Measurements from ENCODE around the gene GPR158. TPM values are rescaled to one million over a fixed set of nuclear protein-coding genes. Genes with fewer than 3 reads are reported as not detected.

Gene GPR158
- total RNA-seq, 1 experiment from 2014 or later: not detected

GRCh38 chr10:25338271-25338670, 163.5 kb downstream of the GPR158 start:
- intact Hi-C loops (cut with micrococcal nuclease): no loop called here
- no peak overlapping the region for H3K9ac ChIP-seq (ENCODE audit: low read length)
- ATAC-seq: no peak

DNA sequence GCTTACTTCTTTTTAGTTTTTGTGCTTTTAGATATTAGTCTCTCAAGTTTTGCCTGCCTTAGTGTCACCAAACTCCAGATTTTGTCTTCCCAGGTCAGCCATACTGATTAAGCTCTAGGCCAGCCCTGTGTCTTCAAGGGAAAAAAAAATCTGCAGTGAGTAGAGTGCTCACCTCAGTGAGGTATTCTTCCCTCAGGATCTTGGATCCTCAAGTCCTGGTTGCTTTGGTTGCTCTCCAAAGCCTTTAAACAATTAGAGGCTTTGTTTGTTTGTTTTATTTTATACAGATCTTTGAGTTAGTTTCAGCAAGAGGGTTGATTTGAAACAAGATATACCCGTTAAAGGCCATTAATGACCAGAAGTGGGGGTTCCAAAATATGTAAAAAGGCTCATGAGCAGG, 165.2 kb downstream of the GPR158 start:
- TF ChIP-seq EZH2phosphoT487 (IDR thresholded peaks at IDR 0.05; ENCODE audit: borderline replicate concordance, low read length) (no peak), EZH2 (IDR thresholded peaks at IDR 0.05; ENCODE audit: low read length, unreplicated experiment) (no peak)
- TF ChIP-seq, protein P1, sequence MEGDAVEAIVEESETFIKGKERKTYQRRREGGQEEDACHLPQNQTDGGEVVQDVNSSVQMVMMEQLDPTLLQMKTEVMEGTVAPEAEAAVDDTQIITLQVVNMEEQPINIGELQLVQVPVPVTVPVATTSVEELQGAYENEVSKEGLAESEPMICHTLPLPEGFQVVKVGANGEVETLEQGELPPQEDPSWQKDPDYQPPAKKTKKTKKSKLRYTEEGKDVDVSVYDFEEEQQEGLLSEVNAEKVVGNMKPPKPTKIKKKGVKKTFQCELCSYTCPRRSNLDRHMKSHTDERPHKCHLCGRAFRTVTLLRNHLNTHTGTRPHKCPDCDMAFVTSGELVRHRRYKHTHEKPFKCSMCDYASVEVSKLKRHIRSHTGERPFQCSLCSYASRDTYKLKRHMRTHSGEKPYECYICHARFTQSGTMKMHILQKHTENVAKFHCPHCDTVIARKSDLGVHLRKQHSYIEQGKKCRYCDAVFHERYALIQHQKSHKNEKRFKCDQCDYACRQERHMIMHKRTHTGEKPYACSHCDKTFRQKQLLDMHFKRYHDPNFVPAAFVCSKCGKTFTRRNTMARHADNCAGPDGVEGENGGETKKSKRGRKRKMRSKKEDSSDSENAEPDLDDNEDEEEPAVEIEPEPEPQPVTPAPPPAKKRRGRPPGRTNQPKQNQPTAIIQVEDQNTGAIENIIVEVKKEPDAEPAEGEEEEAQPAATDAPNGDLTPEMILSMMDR (conservative IDR thresholded peaks at IDR 0.05; ENCODE audit: low read depth, low read length): no peak
- POLR2A ChIA-PET (ENCODE audit: unreplicated experiment): no interaction called here
- Histone ChIP-seq H3F3A (ENCODE audit: low read length, unreplicated experiment) (no peaks in the 10 kb centered on the region), H3K4me1 (ENCODE audit: insufficient read depth, low read length) (no peaks in the 10 kb centered on the region), H3K9ac (ENCODE audit: low read length) (no peak overlapping the region), H3K4me3 (ENCODE audit: low read length) (no peak overlapping the region), H3K9me3 (ENCODE audit: low read length) (no peaks in the 10 kb centered on the region), H3K27ac (ENCODE audit: low read length) (no peak overlapping the region), H4K20me1 (ENCODE audit: low read length) (no peaks in the 10 kb centered on the region), H3K79me2 (ENCODE audit: low read length) (no peaks in the 10 kb centered on the region), H3K4me2 (ENCODE audit: low read length) (no peak overlapping the region), H3K36me3 (ENCODE audit: low read depth, low read length) (no peaks in the 10 kb centered on the region), H3K9me2 (replicated peaks; ENCODE audit: low read length) (no peaks in the 10 kb centered on the region), H2AFZ (ENCODE audit: low read length) (no peak overlapping the region), H3K27me3 (ENCODE audit: low read length) (no peaks in the 10 kb centered on the region)
- intact Hi-C loops (cut with micrococcal nuclease): no loop called here
- CTCF ChIA-PET: no interaction called here
- ATAC-seq (no peak), DNase-seq (no peak)
- no TSS peak for BruUV-seq (replicated peaks)

More at GRCh38 chr10:25338271-25338670, 163.5 kb downstream of the GPR158 start:
- Histone ChIP-seq H3K9me3 (ENCODE audit: low read length) (no peaks in the 10 kb centered on the region), H3K27ac (ENCODE audit: low read length) (no peak overlapping the region), H2AFZ (ENCODE audit: low read length) (no peak overlapping the region), H3K4me2 (ENCODE audit: low read length) (no peak overlapping the region), H3K9me2 (replicated peaks; ENCODE audit: low read length) (no peaks in the 10 kb centered on the region), H3K36me3 (ENCODE audit: low read depth, low read length) (no peaks in the 10 kb centered on the region), H3K4me3 (ENCODE audit: low read length) (no peak overlapping the region), H3K4me1 (ENCODE audit: insufficient read depth, low read length) (no peaks in the 10 kb centered on the region), H3K79me2 (ENCODE audit: low read length) (no peaks in the 10 kb centered on the region), H3F3A (ENCODE audit: low read length, unreplicated experiment) (no peaks in the 10 kb centered on the region), H3K27me3 (ENCODE audit: low read length) (no peaks in the 10 kb centered on the region), H4K20me1 (ENCODE audit: low read length) (no peaks in the 10 kb centered on the region)
- no peak for DNase-seq
- POLR2A ChIA-PET (ENCODE audit: unreplicated experiment): no interaction called here
- TF ChIP-seq, protein P1 (conservative IDR thresholded peaks at IDR 0.05; ENCODE audit: low read depth, low read length): no peak
- TF ChIP-seq EZH2phosphoT487 (IDR thresholded peaks at IDR 0.05; ENCODE audit: borderline replicate concordance, low read length) (no peak), EZH2 (IDR thresholded peaks at IDR 0.05; ENCODE audit: low read length, unreplicated experiment) (no peak)
- BruUV-seq (replicated peaks): no TSS peak
- CTCF ChIA-PET: no interaction called here

GRCh38 chr10:25349520-25349919, 174.7 kb downstream of the GPR158 start:
- intact Hi-C loops (cut with micrococcal nuclease): no loop called here
- ChIA-PET CTCF (no interaction called here), POLR2A (ENCODE audit: unreplicated experiment) (no interaction called here)
- H2AFZ ChIP-seq (ENCODE audit: low read length): no peak overlapping the region
- DNase-seq (no peak), ATAC-seq (no peak)
- no peaks in the 10 kb centered on the region for H3K9me2 ChIP-seq (replicated peaks; ENCODE audit: low read length)
- H3K27me3 ChIP-seq (ENCODE audit: low read length): no peaks in the 10 kb centered on the region
- no peaks in the 10 kb centered on the region for H3K79me2 ChIP-seq (ENCODE audit: low read length)
- H3K4me3 ChIP-seq (ENCODE audit: low read length): no peak overlapping the region
- H3K9ac ChIP-seq (ENCODE audit: low read length): no peak overlapping the region
- H3K36me3 ChIP-seq (ENCODE audit: low read depth, low read length): no peaks in the 10 kb centered on the region
- no peak for TF ChIP-seq EZH2phosphoT487 (IDR thresholded peaks at IDR 0.05; ENCODE audit: borderline replicate concordance, low read length)
- no peak for TF ChIP-seq EZH2 (IDR thresholded peaks at IDR 0.05; ENCODE audit: low read length, unreplicated experiment)
- TF ChIP-seq, protein P1 (conservative IDR thresholded peaks at IDR 0.05; ENCODE audit: low read depth, low read length): no peak
- H3F3A ChIP-seq (ENCODE audit: low read length, unreplicated experiment): no peaks in the 10 kb centered on the region
- H3K4me1 ChIP-seq (ENCODE audit: insufficient read depth, low read length): no peaks in the 10 kb centered on the region
- no peaks in the 10 kb centered on the region for H4K20me1 ChIP-seq (ENCODE audit: low read length)
- no peak overlapping the region for H3K27ac ChIP-seq (ENCODE audit: low read length)
- no peaks in the 10 kb centered on the region for H3K9me3 ChIP-seq (ENCODE audit: low read length)
- BruUV-seq (replicated peaks): no TSS peak
- H3K4me2 ChIP-seq (ENCODE audit: low read length): no peak overlapping the region

All from PC-3 (cell line).